Activated T-cell treated with anti-CD3 and anti-CD28 coated beads, Interleukin-2, amount 50 U/mL, for 72 hours (primary cell): Measurements from ENCODE around the gene LITAF. TPM values are rescaled to one million over a fixed set of nuclear protein-coding genes. Genes with fewer than 3 reads are reported as not detected.
"Not testable (repeated sequence)": the region's sequence is repeated elsewhere in the genome, so short reads cannot be mapped to it uniquely, and the experiment has no call there.

ENCODE experiments used
- ATAC-seq, 2 donors: fragments of 150-1000 bp; cut with Tn5 transposase; replicated peaks in 1 of 2; 2 replicates each; pipeline ENCODE4 v1.10.0; 2021; ENCODE audit warnings: moderate library complexity in 2 of 2, mild to moderate bottlenecking in 1 of 2
- DNase-seq, 2 donors: peaks; one replicate each; pipeline ENCODE4 v3.0.0; 2021 to 2022; ENCODE audit warnings: mixed read lengths in 1 of 2
- H3K27ac Mint-ChIP-seq: one replicate; pipeline ENCODE4 v1.8.0; 2022; ENCODE audit warnings: mild to moderate bottlenecking, moderate library complexity, mixed read lengths
- H3K27me3 Mint-ChIP-seq: one replicate; pipeline ENCODE4 v1.8.0; 2022; ENCODE audit warnings: low read depth, mixed read lengths
- H3K36me3 Mint-ChIP-seq, 2 donors: one replicate each; pipeline ENCODE4 v1.8.0; 2022; ENCODE audit warnings: mixed read lengths in 2 of 2, mild to moderate bottlenecking in 1 of 2; ENCODE audit not compliant: insufficient read depth in 2 of 2
- H3K4me1 Mint-ChIP-seq: one replicate; pipeline ENCODE4 v1.8.0; 2022; ENCODE audit warnings: low read depth, mixed read lengths
- H3K4me3 Mint-ChIP-seq, 2 donors: one replicate each; pipeline ENCODE4 v1.8.0; 2022; ENCODE audit warnings: mild to moderate bottlenecking in 2 of 2, mixed read lengths in 2 of 2, moderate library complexity in 2 of 2
- H3K9me3 Mint-ChIP-seq, 2 donors: one replicate each; pipeline ENCODE4 v1.8.0; 2022; ENCODE audit warnings: mixed read lengths in 2 of 2
- total RNA-seq, 2 donors: library from RNA; stranded (reverse); gene quantifications; one replicate each; pipeline ENCODE4 v1.2.3, GENCODE V29; 2022

The LITAF gene
- total RNA-seq, 2 donors from 2014 or later, result 110 to 137 TPM

DNA sequence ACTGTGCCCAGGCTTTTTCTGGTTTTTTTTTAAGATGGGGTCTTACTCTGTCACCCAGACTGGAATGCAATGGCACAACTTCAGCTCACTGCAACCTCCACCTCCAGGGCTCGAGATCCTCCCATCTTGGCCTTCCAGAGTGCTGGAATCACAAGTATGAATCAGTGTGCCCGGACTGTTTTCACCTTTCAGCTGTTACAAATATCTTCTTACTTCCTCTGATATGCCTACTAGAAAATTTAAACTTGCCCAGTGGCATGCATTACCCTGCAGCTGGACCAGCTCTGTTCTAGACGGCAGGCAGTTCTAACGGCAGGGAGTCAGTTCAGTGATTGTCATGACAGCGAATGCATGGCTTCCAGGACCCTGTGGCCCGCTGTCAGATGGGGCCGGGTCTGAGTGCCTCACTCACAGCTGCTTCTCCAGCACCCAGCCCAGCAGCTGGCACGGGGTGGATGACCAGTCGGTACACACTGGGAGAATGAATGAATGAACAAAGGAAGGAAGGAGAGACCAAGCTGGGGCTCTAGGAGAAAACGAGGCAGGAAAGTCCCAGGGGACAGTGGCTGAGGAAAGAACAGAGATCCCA lies 28.0 kb upstream of the LITAF start:
- ATAC-seq (no peak), DNase-seq (no peak)
- Mint-ChIP-seq H3K4me1 (peaks cover 9% of the 10 kb centered on the region), H3K9me3 (no peaks in the 10 kb centered on the region), H3K4me3 (no peak overlapping the region), H3K27me3 (no peaks in the 10 kb centered on the region), H3K36me3 (no peaks in the 10 kb centered on the region), H3K27ac (no peak overlapping the region)

GRCh38 chr16:11613381-11614303 lies 26.9 kb upstream of the LITAF start:
- peak in 1 of 2 donors; percentile 12 for DNase-seq
- Mint-ChIP-seq H3K27me3 (no peaks in the 10 kb centered on the region), H3K27ac (peak overlapping the region; percentile 16), H3K4me3 (peak overlapping the region in 1 of 2 donors; percentile 27), H3K9me3 (no peaks in the 10 kb centered on the region), H3K36me3 (no peaks in the 10 kb centered on the region), H3K4me1 (peaks cover 7% of the 10 kb centered on the region)
- ATAC-seq, result peak; percentile 58 to 80

DNA sequence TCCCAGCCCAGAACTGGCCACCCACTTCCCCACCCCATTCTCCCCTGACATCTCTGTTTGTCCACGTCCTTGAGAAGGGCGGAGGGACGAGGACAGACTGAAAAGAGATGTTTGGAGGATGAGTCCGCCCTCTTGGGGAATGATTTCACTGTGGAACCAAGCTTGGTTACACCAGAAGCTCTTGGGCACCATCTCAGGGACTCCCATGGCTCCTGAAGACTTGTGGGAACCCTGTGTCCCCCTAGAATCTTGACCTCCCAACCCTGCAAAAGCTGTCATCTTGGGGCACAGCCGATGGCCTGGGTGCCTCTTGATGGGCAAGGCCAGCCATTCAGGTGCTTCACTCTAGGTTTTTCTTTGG lies 25.9 kb upstream of the LITAF start:
- ATAC-seq, result no peak
- H3K27ac Mint-ChIP-seq, result no peak overlapping the region

DNA sequence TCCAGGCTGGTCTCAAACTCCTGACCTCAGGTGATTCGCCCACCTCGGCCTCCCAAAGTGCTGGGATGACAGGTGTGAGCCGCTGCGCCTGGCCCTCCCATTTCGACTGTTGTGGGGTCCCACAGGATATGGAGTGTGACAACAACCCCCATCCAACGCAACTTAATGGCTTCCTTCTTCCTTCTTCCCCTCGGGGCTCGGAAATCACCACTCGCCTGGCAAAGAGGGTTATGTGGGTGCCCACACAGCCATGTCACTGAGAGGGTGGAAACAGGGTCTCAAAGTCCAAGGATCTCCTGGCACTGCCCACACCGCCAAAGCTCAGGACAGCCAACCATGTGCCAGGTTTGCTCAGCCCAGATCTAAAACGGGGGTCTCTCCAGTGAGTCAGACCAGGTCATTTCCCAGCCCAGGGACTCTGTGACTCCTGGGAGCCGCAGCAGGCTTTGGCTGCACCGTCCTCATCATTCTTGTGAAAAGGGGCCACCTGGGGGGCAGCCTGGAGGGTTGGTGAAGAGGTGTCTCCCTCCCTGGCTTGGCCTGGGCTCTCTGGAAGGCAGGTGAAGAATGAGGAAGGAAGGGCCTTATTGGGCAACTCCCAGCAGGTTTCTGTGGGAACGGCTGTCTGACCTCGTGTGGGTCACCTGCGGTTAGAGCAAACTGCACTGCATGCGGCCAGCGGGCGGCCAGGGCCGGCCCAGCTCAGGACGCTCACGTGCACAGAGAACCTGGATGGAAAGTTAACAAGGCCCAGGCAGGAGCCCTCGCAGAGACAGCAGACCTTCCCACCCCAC lies 25.3 kb upstream of the LITAF start:
- H3K4me1 Mint-ChIP-seq, result peaks cover 7% of the 10 kb centered on the region
- DNase-seq (no peak), ATAC-seq (no peak)
- H3K9me3 Mint-ChIP-seq, result no peaks in the 10 kb centered on the region
- H3K27ac Mint-ChIP-seq, result no peak overlapping the region
- H3K4me3 Mint-ChIP-seq, result no peak overlapping the region
- no peaks in the 10 kb centered on the region for H3K27me3 Mint-ChIP-seq
- no peaks in the 10 kb centered on the region for H3K36me3 Mint-ChIP-seq

More for the DNA sequence above, 25.9 kb upstream of the LITAF start:
- H3K4me3 Mint-ChIP-seq, result no peak overlapping the region
- no peaks in the 10 kb centered on the region for H3K27me3 Mint-ChIP-seq
- DNase-seq, result no peak
- H3K36me3 Mint-ChIP-seq, result no peaks in the 10 kb centered on the region
- peaks cover 7% of the 10 kb centered on the region for H3K4me1 Mint-ChIP-seq
- no peaks in the 10 kb centered on the region for H3K9me3 Mint-ChIP-seq

DNA sequence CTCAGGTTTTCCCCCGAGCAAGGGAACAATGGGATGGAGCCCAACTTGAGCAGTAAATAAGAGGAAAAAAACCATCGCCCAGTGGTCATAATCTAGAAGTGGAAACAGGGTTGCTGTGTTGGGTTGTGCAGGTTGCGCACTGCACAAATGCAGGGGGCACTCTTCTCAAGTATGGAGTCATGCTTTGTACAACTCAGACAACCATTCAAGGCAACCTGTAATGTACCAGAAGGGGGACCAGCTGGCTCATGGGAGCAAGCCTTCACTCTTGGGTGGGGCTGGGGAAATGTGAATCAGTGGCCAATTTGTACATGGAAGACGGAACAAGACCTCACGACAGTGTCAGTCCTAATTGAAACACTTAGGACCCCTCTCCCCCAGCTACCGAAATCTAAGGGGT lies 23.9 kb upstream of the LITAF start:
- peaks cover 7% of the 10 kb centered on the region for H3K4me1 Mint-ChIP-seq
- no peaks in the 10 kb centered on the region for H3K36me3 Mint-ChIP-seq
- H3K27me3 Mint-ChIP-seq, result no peaks in the 10 kb centered on the region
- H3K27ac Mint-ChIP-seq, result no peak overlapping the region
- DNase-seq (no peak), ATAC-seq (no peak)
- H3K4me3 Mint-ChIP-seq, result no peak overlapping the region
- H3K9me3 Mint-ChIP-seq, result no peaks in the 10 kb centered on the region

DNA sequence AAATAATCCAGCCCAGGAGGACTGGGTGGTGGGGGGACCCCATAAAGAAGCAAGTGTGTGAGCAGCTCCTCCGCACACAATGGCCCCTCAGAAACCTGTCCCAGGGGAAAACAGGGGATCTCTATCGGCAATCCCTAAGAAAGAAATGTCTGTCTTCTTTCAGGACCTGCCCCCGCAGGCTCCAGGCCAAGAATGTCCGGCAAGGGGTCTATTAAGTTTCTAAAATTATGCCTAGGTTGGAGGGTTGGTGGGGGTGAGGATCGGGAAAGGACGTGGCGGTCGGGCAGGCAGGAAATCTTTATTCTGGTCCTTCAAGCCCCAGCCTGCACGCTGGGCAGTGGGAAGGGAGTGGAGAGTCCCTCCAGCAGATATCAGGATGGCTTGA lies 23.4 kb upstream of the LITAF start:
- H3K4me3 Mint-ChIP-seq, result no peak overlapping the region
- H3K36me3 Mint-ChIP-seq, result no peaks in the 10 kb centered on the region
- ATAC-seq (no peak), DNase-seq (no peak)
- H3K4me1 Mint-ChIP-seq, result peaks cover 7% of the 10 kb centered on the region
- no peaks in the 10 kb centered on the region for H3K27me3 Mint-ChIP-seq
- no peak overlapping the region for H3K27ac Mint-ChIP-seq
- H3K9me3 Mint-ChIP-seq, result no peaks in the 10 kb centered on the region

DNA sequence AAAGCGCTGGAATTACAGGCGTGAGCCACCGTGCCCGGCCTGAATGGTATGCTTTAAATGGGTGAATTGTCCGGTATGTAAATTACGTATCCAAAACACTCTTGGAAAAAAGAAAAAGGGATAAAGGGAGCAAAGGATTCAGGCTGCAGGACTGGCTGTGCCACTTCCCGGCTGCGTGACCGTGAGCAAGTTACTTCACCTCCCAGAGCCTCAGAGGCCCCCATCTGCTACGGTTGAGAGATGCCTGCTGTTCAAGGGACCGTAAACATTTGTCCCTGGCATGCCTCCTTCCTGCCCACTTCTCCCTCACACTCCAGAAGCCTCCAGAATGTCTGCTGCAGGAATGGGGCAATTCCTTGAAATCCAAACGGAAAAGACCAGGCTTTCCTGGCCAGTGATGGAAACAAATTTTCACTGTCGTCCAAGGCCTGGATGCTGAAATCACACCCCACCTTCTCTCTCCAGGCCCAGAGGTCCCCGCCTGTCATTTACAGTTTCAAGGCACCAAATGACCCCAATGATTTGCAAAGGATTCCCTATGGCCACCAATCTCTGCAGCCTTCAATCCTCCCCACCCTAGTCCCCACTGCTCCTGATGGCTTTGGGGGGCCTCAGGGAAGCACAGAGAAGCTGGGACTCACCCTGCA lies 22.9 kb upstream of the LITAF start:
- Mint-ChIP-seq H3K27me3 (no peaks in the 10 kb centered on the region), H3K9me3 (no peaks in the 10 kb centered on the region), H3K36me3 (no peaks in the 10 kb centered on the region), H3K4me3 (no peak overlapping the region), H3K27ac (no peak overlapping the region), H3K4me1 (peaks cover 7% of the 10 kb centered on the region)
- ATAC-seq (no peak), DNase-seq (no peak)

DNA sequence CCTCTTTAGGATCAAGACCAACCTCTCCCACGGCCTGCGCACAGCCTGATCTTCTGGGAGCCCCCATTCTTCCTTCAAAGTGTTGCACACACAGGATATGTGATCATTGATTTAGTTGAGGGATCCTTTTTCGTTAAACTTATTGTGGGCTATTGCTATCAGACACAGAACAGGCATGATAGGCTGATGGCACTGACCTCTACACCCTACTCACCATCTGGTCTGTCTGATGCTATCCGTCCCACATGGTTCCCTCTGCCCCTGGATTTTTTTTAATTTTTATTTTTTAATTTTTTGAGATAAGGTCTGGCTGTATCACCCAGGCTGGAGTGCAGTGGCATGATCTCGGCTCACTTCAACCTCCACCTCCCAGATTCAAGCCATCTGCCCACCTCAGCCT lies 19.2 kb upstream of the LITAF start:
- H3K27me3 Mint-ChIP-seq, result no peaks in the 10 kb centered on the region
- ATAC-seq (no peak), DNase-seq (no peak)
- no peaks in the 10 kb centered on the region for H3K36me3 Mint-ChIP-seq
- no peak overlapping the region for H3K27ac Mint-ChIP-seq
- H3K4me3 Mint-ChIP-seq, result no peak overlapping the region
- H3K4me1 Mint-ChIP-seq, result peaks cover 7% of the 10 kb centered on the region
- no peaks in the 10 kb centered on the region for H3K9me3 Mint-ChIP-seq

DNA sequence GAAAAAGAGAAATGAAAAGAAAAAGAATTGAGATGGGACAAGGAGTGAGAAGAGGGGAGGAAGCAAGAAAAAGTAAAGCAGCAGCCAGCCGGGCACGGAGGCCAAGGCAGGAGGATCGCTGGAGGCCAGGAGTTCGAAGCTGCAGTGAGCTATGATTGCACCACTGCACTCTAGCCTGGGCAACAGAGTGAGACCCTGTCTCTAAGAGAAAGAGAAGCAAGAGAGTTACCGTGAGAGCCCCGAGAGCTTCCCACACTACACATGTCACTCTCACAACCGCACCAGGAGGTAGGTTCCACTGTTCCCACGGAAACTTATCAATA lies 18.8 kb upstream of the LITAF start:
- H3K9me3 Mint-ChIP-seq, result no peaks in the 10 kb centered on the region
- H3K4me3 Mint-ChIP-seq, result no peak overlapping the region
- no peak overlapping the region for H3K27ac Mint-ChIP-seq
- no peaks in the 10 kb centered on the region for H3K36me3 Mint-ChIP-seq
- no peak for ATAC-seq
- no peaks in the 10 kb centered on the region for H3K27me3 Mint-ChIP-seq
- no peak for DNase-seq
- peaks cover 7% of the 10 kb centered on the region for H3K4me1 Mint-ChIP-seq

GRCh38 chr16:11604783-11605563 lies 18.3 kb upstream of the LITAF start:
- peaks cover 7% of the 10 kb centered on the region for H3K4me1 Mint-ChIP-seq
- H3K36me3 Mint-ChIP-seq, result no peaks in the 10 kb centered on the region
- no peak overlapping the region for H3K4me3 Mint-ChIP-seq
- DNase-seq (no peak), ATAC-seq (no peak)
- no peaks in the 10 kb centered on the region for H3K9me3 Mint-ChIP-seq
- no peak overlapping the region for H3K27ac Mint-ChIP-seq
- no peaks in the 10 kb centered on the region for H3K27me3 Mint-ChIP-seq

DNA sequence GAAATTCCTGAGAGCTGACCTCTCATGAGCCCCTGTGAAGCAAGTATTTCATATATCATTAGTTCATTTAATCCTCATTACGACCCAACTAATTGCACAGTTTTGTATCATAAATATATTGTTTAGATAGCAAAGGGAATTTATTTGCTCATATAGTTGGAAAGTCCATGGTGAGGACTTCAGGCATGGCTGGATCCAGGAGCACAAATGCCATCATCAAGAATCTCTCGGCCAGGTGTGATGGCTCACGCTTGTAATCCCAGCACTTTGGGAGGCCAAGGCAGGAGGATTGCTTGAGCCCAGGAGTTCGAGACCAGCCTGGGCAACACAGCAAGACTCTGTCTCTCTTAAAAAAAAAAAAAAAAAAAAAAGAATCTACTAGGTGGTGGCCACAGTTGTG lies 17.6 kb upstream of the LITAF start:
- H3K36me3 Mint-ChIP-seq, ATAC-seq, DNase-seq, H3K27ac Mint-ChIP-seq, H3K4me1 Mint-ChIP-seq, H3K4me3 Mint-ChIP-seq, H3K27me3 Mint-ChIP-seq, H3K9me3 Mint-ChIP-seq: not testable (repeated sequence)

GRCh38 chr16:11603331-11603750 lies 16.6 kb upstream of the LITAF start:
- Mint-ChIP-seq H3K27ac (no peak overlapping the region), H3K27me3 (no peaks in the 10 kb centered on the region), H3K4me1 (peaks cover 1% of the 10 kb centered on the region), H3K36me3 (no peaks in the 10 kb centered on the region), H3K4me3 (no peak overlapping the region), H3K9me3 (no peaks in the 10 kb centered on the region)
- no peak for ATAC-seq
- no peak for DNase-seq
